Measurements from ENCODE around the gene ABCG8. TPM values are rescaled to one million over a fixed set of nuclear protein-coding genes. Genes with fewer than 3 reads are reported as not detected.

The ABCG8 gene
- polyA plus RNA-seq, 10 donors = 0.04 to 0.12 (median 0.04) TPM; not detected in 2

GRCh38 chr2:43825841-43826240 lies 12.9 kb upstream of the ABCG8 start:
- DNase-seq = no peak

GRCh38 chr2:43826305-43827250 lies 12.2 kb upstream of the ABCG8 start:
- DNase-seq = no peak

- no peak for DNase-seq
Measured at GRCh38 chr2:43831543-43832294, 7.1 kb upstream of the ABCG8 start.

- DNase-seq = no peak
Measured at GRCh38 chr2:43832457-43832856, 6.3 kb upstream of the ABCG8 start.

- no peak for DNase-seq
Measured at GRCh38 chr2:43837033-43837432, 1.7 kb upstream of the ABCG8 start.

- DNase-seq = no peak
Measured at GRCh38 chr2:43837831-43838559, 776 bp upstream of the ABCG8 start.

GRCh38 chr2:43839776-43840564 lies 1.2 kb downstream of the ABCG8 start:
- no peak for DNase-seq

- no peak for DNase-seq
Measured at GRCh38 chr2:43840965-43841364, 2.2 kb downstream of the ABCG8 start.

- no peak for DNase-seq
Measured at GRCh38 chr2:43841949-43842865, 3.4 kb downstream of the ABCG8 start.

- DNase-seq = no peak
Measured at GRCh38 chr2:43842866-43843226, 4.1 kb downstream of the ABCG8 start.

GRCh38 chr2:43845181-43845580 lies 6.4 kb downstream of the ABCG8 start:
- DNase-seq = no peak

GRCh38 chr2:43846140-43846793 lies 7.5 kb downstream of the ABCG8 start:
- no peak for DNase-seq

- DNase-seq = no peak
Measured at GRCh38 chr2:43848214-43848613, 9.4 kb downstream of the ABCG8 start.

GRCh38 chr2:43851011-43851980 lies 12.5 kb downstream of the ABCG8 start:
- DNase-seq = no peak

GRCh38 chr2:43852196-43852730 lies 13.5 kb downstream of the ABCG8 start:
- no peak for DNase-seq

- DNase-seq = no peak
Measured at GRCh38 chr2:43853141-43854081, 14.6 kb downstream of the ABCG8 start.

- DNase-seq = no peak
Measured at GRCh38 chr2:43854671-43855070, 15.9 kb downstream of the ABCG8 start.

All from muscle of back (tissue), 11 donors.